ENCODE measurements around the gene IQCE. TPM values are rescaled to one million over a fixed set of nuclear protein-coding genes. Genes with fewer than 3 reads are reported as not detected.

IQCE gene
- total and polyA plus RNA-seq, 3 donors from 2014 or later, result 57.9 to 139 (median 86.4) TPM

DNA sequence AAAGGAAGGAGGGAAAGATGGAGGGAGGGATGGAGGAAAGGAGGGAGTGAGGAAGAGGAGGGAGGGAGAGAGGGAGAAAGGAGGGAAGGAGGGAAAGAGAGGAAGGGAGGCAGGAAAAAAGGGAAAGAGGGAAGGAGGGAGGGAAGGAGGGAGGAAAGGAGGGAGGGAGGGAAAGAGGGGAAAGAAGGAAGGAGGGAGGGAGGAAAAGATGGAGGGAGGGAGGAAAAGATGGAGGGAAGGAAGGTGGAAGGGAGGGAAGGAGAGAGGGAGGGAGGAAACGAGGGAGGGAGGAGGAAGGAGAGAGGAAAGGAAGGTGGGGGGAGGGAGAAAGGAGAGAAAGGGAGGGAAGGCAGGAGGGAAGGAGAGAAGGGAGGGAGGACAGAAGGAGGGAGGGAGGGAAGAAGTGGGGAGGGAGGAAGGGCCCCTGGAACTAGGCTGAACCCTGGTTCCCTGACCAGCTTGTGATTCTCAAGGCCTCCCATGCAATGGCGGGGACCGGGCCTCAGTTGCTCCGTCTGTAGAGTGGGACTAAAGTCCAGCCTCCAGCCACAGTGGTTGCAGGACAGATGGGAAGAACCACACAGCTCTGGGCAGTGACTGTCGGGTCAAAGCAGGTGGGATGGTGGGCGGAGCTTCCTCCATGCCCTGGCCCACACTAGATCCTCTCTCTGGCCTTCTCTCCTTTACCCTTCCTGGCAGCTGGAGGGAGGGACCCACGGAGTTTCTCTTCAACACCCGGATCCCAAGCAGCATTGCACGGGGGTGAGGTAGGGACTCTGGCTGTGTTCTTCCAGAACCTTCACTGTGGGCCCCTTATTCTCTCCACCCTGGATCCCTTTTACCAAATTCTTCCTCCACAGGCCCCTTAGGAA is 68.7 kb downstream of the IQCE start:
- H3K36me3 ChIP-seq (ENCODE audit: low read depth, missing control alignments), result no peaks in the 10 kb centered on the region

DNA sequence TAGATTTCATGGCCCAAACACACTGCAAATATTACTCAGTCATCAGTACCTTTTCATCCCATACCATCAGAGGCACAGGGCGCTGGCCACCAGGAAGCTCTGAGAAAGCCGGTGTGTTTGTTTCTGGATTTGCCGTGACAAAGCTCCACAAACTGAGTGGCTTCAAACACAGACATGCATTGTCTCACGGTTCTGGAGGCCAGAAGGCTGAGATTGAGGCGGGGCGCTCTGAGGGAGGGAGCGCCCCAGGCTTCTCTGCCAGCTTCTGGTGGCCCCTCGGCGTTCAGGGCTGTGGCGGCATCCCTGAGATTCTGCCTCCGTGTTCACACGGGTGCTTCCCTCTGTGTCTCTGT is 69.3 kb downstream of the IQCE start:
- peaks cover 14% of the 10 kb centered on the region for H3K4me1 ChIP-seq
- H3K4me3 ChIP-seq, result no peak overlapping the region
- H3K27me3 ChIP-seq, result no peaks in the 10 kb centered on the region
- H3K27ac ChIP-seq, result no peak overlapping the region
- no peaks in the 10 kb centered on the region for H3K36me3 ChIP-seq (ENCODE audit: low read depth, missing control alignments)
- no peak for TF ChIP-seq POLR2A (IDR thresholded peaks at IDR 0.05)
- TF ChIP-seq, protein P1, sequence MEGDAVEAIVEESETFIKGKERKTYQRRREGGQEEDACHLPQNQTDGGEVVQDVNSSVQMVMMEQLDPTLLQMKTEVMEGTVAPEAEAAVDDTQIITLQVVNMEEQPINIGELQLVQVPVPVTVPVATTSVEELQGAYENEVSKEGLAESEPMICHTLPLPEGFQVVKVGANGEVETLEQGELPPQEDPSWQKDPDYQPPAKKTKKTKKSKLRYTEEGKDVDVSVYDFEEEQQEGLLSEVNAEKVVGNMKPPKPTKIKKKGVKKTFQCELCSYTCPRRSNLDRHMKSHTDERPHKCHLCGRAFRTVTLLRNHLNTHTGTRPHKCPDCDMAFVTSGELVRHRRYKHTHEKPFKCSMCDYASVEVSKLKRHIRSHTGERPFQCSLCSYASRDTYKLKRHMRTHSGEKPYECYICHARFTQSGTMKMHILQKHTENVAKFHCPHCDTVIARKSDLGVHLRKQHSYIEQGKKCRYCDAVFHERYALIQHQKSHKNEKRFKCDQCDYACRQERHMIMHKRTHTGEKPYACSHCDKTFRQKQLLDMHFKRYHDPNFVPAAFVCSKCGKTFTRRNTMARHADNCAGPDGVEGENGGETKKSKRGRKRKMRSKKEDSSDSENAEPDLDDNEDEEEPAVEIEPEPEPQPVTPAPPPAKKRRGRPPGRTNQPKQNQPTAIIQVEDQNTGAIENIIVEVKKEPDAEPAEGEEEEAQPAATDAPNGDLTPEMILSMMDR (IDR thresholded peaks at IDR 0.05), result no peak
- intact Hi-C loops (cut with DNase I; ENCODE audit: low total_unique reads), result no loop called here
- no peak for DNase-seq
- WGBS, 2 donors, result 68 to 78% methylated on average over 12 of the region's 12 CpGs
- no peaks in the 10 kb centered on the region for H3K9me3 ChIP-seq

More for the DNA sequence above, 68.7 kb downstream of the IQCE start:
- Histone ChIP-seq H3K4me1 (peaks cover 13% of the 10 kb centered on the region), H3K4me3 (no peak overlapping the region), H3K27me3 (no peaks in the 10 kb centered on the region), H3K27ac (peak overlapping the region in 1 of 2 donors; percentile 75), H3K9me3 (no peaks in the 10 kb centered on the region)
- intact Hi-C loops (cut with DNase I; ENCODE audit: low total_unique reads), result no loop called here
- no peak for DNase-seq
- 89 to 91% methylated on average over 8 to 9 of the region's 9 CpGs for WGBS, 2 donors
- TF ChIP-seq, protein P1 (IDR thresholded peaks at IDR 0.05), result no peak
- no peak for TF ChIP-seq POLR2A (IDR thresholded peaks at IDR 0.05)

DNA sequence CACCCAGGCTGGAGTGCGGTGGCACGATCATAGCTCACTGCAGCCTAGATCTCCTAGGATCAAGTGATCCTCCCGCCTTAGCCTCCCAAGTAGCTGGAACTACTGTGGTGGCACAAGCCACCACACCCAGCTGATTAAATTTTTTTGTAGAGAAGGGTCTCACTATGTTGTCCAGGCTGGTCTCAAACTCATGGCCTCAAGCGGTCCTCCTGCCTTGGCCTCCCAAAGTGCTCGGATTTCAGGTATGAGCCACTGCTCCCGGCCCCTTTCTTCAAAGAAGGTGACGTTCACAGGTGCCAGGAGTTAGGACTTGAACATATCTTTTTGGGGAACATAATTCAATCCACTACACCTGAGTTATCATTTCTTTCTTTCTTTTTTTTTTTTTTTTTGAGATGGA is 70.1 kb downstream of the IQCE start:
- no peaks in the 10 kb centered on the region for H3K9me3 ChIP-seq
- no peaks in the 10 kb centered on the region for H3K36me3 ChIP-seq (ENCODE audit: low read depth, missing control alignments)
- H3K27me3 ChIP-seq, result no peaks in the 10 kb centered on the region
- H3K4me1 ChIP-seq, result peaks cover 19% of the 10 kb centered on the region
- no peak for TF ChIP-seq POLR2A (IDR thresholded peaks at IDR 0.05)
- TF ChIP-seq, protein P1 (IDR thresholded peaks at IDR 0.05), result no peak
- H3K27ac ChIP-seq, result no peak overlapping the region
- H3K4me3 ChIP-seq, result no peak overlapping the region
- 92 to 96% methylated on average over 5 to 7 of the region's 7 CpGs for WGBS, 2 donors
- DNase-seq, result no peak
- intact Hi-C loops (cut with DNase I; ENCODE audit: low total_unique reads), result no loop called here

DNA sequence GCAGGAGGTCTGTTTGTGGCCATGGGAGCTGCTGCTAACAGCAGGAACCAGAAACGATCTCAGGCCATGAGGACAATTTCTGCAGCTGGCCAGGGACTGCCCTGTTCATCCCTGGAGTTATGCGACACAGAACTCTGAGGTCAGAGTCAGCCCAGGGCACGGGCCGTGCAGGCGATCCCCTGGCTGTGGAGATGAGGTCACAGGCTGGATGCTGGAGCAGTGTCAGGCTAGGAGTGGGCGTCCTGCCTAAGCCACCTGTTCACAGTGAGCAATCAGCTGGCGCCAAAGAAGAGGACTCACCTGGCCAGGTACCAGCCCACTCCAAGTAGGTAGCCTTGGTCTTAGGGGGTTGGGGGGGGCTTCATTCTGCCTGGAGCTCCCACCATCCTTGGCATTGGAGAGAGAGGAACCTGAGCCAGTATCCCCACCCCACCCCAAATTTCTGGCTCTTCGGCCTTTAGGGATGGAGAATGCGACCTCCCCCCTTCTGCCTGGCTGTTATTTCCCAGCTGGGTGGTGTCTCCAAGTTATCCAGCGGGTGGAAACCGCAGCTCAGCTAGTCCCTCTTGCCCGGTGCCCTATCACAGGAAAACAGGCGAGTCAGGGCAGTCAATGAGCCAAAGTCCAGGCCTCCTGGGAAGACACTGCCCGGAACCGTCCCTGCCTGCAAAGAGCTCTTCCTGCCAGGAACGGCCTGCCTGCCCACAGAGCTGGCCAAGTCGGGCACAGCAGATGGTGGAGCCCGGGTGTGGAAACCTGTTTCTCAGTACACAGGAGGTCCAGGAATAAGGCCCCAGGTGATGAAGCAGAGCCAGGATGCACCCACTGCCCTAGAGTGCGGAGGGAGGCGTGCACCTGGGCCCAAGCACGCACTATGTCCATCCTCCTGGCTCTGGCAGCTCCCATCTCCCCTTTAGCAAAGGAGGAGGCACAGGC is 71.2 kb downstream of the IQCE start:
- peaks cover 31% of the 10 kb centered on the region for H3K4me1 ChIP-seq

More for the DNA sequence above, 71.2 kb downstream of the IQCE start:
- no peak for DNase-seq
- H3K9me3 ChIP-seq, result no peaks in the 10 kb centered on the region
- 79 to 83% methylated on average over 17 to 21 of the region's 21 CpGs for WGBS, 2 donors
- no peak for TF ChIP-seq POLR2A (IDR thresholded peaks at IDR 0.05)
- TF ChIP-seq, protein P1 (IDR thresholded peaks at IDR 0.05), result no peak
- H3K4me3 ChIP-seq, result no peak overlapping the region
- no peaks in the 10 kb centered on the region for H3K27me3 ChIP-seq
- H3K27ac ChIP-seq, result no peak overlapping the region
- no peaks in the 10 kb centered on the region for H3K36me3 ChIP-seq (ENCODE audit: low read depth, missing control alignments)
- intact Hi-C loops (cut with DNase I; ENCODE audit: low total_unique reads), result no loop called here
